ENCODE measurements around the gene SERPINB6. TPM values are rescaled to one million over a fixed set of nuclear protein-coding genes. Genes with fewer than 3 reads are reported as not detected.

SERPINB6 gene
- total RNA-seq, 3 donors from 2014 or later (not counting 1 experiment from before 2014, with no cell fraction given) = 120 to 135 (median 129) TPM

DNA sequence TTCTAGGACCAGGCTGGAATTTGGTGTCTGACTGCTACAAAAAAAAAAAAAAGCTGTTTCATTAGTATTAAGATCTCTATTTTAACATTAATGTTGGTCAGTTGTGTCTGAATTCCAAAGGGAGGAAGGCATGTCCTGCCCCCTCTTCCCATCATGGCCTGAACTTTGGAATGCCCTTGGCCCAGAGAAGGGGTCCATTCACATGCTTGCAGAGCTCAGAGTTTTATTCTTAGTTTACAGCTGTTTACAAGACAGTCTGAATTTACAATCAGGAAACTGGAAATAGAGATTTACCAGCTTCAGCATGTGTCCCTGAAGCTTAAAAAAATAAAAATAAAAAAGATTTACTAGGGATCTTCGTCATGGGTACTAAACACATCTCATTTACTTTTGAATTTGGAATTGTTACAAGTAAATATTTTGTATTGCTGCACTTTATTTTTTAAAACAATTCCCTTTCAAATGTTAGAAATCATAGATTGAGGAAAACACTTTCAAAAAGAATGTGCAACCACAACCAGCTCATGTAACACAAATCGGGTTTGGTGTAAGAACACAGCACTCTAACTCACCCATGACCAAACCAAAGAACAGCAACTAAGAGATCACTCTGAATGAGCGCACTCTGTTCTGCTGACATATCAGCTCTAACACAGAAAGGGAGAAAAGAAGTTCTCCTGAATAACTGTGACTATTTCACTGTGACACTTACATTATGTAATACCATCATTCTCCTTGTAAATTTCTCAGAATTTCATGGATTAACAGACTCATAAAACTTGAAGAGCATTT, 6.6 kb upstream of the SERPINB6 start:
- H3K9me3 Mint-ChIP-seq = no peaks in the 10 kb centered on the region
- H3K36me3 Mint-ChIP-seq = no peaks in the 10 kb centered on the region
- Histone ChIP-seq H3K27ac (ENCODE audit: low read length) (no peak overlapping the region), H3K4me3 (ENCODE audit: low read length) (no peak overlapping the region), H3K4me1 (ENCODE audit: control insufficient read depth, insufficient read depth, low read length) (peaks cover 11% of the 10 kb centered on the region), H3K27me3 (ENCODE audit: control insufficient read depth, insufficient read depth, low read length) (no peaks in the 10 kb centered on the region), H3K36me3 (ENCODE audit: control insufficient read depth, insufficient read depth, low read length) (no peaks in the 10 kb centered on the region), H3K9me3 (ENCODE audit: control insufficient read depth, insufficient read depth, low read length) (no peaks in the 10 kb centered on the region)
- H3K4me1 Mint-ChIP-seq = peaks cover 17 to 25% of the 10 kb centered on the region in 2 donors
- TF ChIP-seq, protein P1, sequence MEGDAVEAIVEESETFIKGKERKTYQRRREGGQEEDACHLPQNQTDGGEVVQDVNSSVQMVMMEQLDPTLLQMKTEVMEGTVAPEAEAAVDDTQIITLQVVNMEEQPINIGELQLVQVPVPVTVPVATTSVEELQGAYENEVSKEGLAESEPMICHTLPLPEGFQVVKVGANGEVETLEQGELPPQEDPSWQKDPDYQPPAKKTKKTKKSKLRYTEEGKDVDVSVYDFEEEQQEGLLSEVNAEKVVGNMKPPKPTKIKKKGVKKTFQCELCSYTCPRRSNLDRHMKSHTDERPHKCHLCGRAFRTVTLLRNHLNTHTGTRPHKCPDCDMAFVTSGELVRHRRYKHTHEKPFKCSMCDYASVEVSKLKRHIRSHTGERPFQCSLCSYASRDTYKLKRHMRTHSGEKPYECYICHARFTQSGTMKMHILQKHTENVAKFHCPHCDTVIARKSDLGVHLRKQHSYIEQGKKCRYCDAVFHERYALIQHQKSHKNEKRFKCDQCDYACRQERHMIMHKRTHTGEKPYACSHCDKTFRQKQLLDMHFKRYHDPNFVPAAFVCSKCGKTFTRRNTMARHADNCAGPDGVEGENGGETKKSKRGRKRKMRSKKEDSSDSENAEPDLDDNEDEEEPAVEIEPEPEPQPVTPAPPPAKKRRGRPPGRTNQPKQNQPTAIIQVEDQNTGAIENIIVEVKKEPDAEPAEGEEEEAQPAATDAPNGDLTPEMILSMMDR (IDR thresholded peaks at IDR 0.05) = no peak
- H3K4me3 Mint-ChIP-seq = no peak overlapping the region
- peaks cover 0 to 7% of the 10 kb centered on the region in 2 donors for H3K27me3 Mint-ChIP-seq (ENCODE audit: low read depth in 2 of 2)
- ATAC-seq = no peak
- 88% methylated on average over 2 of the region's 3 CpGs for WGBS (ENCODE audit: insufficient coverage)
- DNase-seq = no peak
- intact Hi-C loops (cut with micrococcal nuclease) = no loop called here
- no peak overlapping the region for H3K27ac Mint-ChIP-seq

GRCh38 chr6:2977290-2977689, 5.9 kb upstream of the SERPINB6 start:
- peaks cover 0 to 4% of the 10 kb centered on the region in 2 donors for H3K27me3 Mint-ChIP-seq (ENCODE audit: low read depth in 2 of 2)
- H3K9me3 Mint-ChIP-seq = no peaks in the 10 kb centered on the region
- intact Hi-C loops (cut with micrococcal nuclease) = no loop called here
- no peaks in the 10 kb centered on the region for H3K27me3 ChIP-seq (ENCODE audit: control insufficient read depth, insufficient read depth, low read length)
- TF ChIP-seq, protein P1 (IDR thresholded peaks at IDR 0.05) = no peak
- no peaks in the 10 kb centered on the region for H3K9me3 ChIP-seq (ENCODE audit: control insufficient read depth, insufficient read depth, low read length)
- no peak overlapping the region for H3K27ac ChIP-seq (ENCODE audit: low read length)
- no peak overlapping the region for H3K4me3 ChIP-seq (ENCODE audit: low read length)
- WGBS (ENCODE audit: insufficient coverage) = 92% methylated on average over 5 of the region's 5 CpGs
- no peak overlapping the region for H3K27ac Mint-ChIP-seq
- peaks cover 11% of the 10 kb centered on the region for H3K4me1 ChIP-seq (ENCODE audit: control insufficient read depth, insufficient read depth, low read length)
- ATAC-seq (no peak), DNase-seq (no peak)
- no peaks in the 10 kb centered on the region for H3K36me3 Mint-ChIP-seq
- H3K4me1 Mint-ChIP-seq = peaks cover 23 to 28% of the 10 kb centered on the region in 2 donors
- H3K36me3 ChIP-seq (ENCODE audit: control insufficient read depth, insufficient read depth, low read length) = no peaks in the 10 kb centered on the region
- H3K4me3 Mint-ChIP-seq = no peak overlapping the region

DNA sequence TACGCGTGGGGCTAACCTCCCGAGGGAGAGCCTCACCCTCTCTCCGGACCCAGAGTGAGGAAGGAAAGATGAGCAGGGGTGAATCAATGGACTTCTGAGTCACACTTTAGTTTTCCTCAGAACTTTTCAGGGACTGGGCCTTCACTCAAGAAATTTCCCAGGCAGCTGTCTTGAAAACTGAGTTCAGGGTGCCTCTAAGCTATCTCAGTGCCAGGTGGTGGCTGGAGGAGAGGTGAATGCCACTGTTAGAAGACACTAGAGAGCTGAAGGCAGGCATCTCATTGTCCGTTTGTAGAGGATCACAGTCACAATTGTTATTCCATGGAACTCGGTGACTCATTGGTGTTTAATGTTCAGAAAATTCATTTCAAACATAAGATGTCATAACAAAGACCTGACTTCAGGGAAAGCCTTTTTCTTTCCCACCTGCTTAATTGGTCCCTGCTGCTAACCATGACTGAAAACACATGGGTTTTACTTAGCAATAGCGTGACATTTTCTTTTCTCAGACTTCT, 5.3 kb upstream of the SERPINB6 start:
- intact Hi-C loops (cut with micrococcal nuclease) = no loop called here
- Histone ChIP-seq H3K36me3 (ENCODE audit: control insufficient read depth, insufficient read depth, low read length) (no peaks in the 10 kb centered on the region), H3K4me1 (ENCODE audit: control insufficient read depth, insufficient read depth, low read length) (peaks cover 18% of the 10 kb centered on the region), H3K9me3 (ENCODE audit: control insufficient read depth, insufficient read depth, low read length) (no peaks in the 10 kb centered on the region), H3K27me3 (ENCODE audit: control insufficient read depth, insufficient read depth, low read length) (no peaks in the 10 kb centered on the region), H3K27ac (ENCODE audit: low read length) (no peak overlapping the region), H3K4me3 (ENCODE audit: low read length) (no peak overlapping the region)
- Mint-ChIP-seq H3K4me3 (no peak overlapping the region), H3K27me3 (ENCODE audit: low read depth in 2 of 2) (no peaks in the 10 kb centered on the region), H3K27ac (peak overlapping the region in 1 of 2 donors; percentile 54), H3K9me3 (no peaks in the 10 kb centered on the region), H3K4me1 (peaks cover 30 to 35% of the 10 kb centered on the region in 2 donors), H3K36me3 (no peaks in the 10 kb centered on the region)
- WGBS (ENCODE audit: insufficient coverage) = 88% methylated on average over 7 of the region's 7 CpGs
- ATAC-seq (no peak), DNase-seq (no peak)
- TF ChIP-seq, protein P1 (IDR thresholded peaks at IDR 0.05) = no peak
